ENCODE measurements around the gene EML4.

EML4 gene

DNA sequence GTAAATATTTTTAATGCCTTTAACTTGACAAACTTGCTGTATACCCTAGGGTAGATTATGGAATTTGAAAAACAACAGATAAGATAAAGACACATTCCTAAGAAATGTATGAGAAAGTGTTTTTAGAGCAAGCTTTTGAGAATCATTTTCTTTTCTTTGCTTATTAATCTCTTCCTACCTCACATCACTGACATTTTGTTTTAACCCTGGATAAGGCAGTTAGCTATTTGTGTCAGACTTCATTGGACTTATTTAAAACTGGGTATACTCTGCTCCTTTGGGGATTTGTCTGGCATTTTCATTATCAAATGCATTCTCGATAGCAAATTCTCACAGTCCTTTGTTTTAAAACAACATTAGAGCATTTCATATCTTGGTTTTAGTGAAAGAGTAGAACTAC, 17.2 kb downstream of the EML4 start:
- Histone ChIP-seq H3K4me3 (ENCODE audit: low read depth in 1 of 2, low read length in 2 of 2) (no peak overlapping the region), H3K9ac (ENCODE audit: low read depth, low read length) (no peak overlapping the region), H3K4me1 (ENCODE audit: insufficient read depth, low read length) (no peaks in the 10 kb centered on the region), H3K27ac (ENCODE audit: low read length) (no peak overlapping the region), H4K20me1 (ENCODE audit: insufficient read depth, low read length) (peaks cover 4% of the 10 kb centered on the region; the same call in 1 of the 2 replicates), H3K36me3 (ENCODE audit: insufficient read depth, low read length) (no peaks in the 10 kb centered on the region), H2AFZ (ENCODE audit: low read depth, low read length) (no peak overlapping the region), H3K4me2 (ENCODE audit: insufficient read depth, low read length) (no peak overlapping the region), H3K9me3 (ENCODE audit: insufficient read depth, low read length, severe bottlenecking) (no peaks in the 10 kb centered on the region), H3K27me3 (ENCODE audit: insufficient read depth, low read length, poor library complexity) (no peaks in the 10 kb centered on the region), H3K79me2 (ENCODE audit: insufficient read depth, low read length) (peaks cover 80% of the 10 kb centered on the region)
- TF ChIP-seq, protein P1, sequence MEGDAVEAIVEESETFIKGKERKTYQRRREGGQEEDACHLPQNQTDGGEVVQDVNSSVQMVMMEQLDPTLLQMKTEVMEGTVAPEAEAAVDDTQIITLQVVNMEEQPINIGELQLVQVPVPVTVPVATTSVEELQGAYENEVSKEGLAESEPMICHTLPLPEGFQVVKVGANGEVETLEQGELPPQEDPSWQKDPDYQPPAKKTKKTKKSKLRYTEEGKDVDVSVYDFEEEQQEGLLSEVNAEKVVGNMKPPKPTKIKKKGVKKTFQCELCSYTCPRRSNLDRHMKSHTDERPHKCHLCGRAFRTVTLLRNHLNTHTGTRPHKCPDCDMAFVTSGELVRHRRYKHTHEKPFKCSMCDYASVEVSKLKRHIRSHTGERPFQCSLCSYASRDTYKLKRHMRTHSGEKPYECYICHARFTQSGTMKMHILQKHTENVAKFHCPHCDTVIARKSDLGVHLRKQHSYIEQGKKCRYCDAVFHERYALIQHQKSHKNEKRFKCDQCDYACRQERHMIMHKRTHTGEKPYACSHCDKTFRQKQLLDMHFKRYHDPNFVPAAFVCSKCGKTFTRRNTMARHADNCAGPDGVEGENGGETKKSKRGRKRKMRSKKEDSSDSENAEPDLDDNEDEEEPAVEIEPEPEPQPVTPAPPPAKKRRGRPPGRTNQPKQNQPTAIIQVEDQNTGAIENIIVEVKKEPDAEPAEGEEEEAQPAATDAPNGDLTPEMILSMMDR (IDR thresholded peaks at IDR 0.05; ENCODE audit: borderline replicate concordance, extremely low read depth, low read length, poor library complexity, severe bottlenecking): no peak
- TF ChIP-seq EZH2 (IDR thresholded peaks at IDR 0.05; ENCODE audit: borderline replicate concordance, low read depth, low read length, severe bottlenecking): no peak
- ATAC-seq (ENCODE audit: insufficient read depth, low read depth) (no peak), DNase-seq (no peak)

DNA sequence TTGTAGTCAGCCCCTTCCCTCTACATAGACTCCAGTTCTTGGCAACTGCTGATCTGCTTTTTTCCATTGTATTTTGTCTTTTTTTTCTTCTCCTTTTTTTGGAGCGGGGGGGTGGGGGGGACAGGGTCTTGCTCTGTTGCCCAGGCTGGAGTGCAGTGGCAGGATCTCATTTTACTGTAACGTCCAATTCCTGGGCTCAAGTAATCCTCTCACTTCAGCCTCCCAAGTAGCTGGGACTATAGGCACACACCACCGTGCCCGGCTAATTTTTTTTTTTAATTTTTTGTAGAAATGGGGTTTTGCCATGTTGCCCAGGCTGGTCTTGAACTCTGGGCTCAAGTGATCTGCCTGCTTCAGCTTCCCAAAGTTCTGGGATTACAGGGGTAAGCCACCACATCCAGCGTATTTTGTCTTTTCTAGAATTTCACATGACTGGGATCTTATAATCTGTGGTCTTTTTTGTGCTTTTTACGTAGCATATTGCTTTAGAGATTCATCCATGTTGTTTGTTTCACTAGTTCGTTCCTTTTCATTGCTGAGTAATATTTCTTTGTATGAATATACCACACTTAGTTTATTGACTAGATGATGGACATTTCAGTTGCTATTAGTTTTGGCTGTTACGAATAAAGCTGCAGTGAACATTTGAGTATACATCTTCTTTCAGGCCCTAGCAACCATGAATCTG, 17.9 kb downstream of the EML4 start:
- Histone ChIP-seq H3K9ac (ENCODE audit: low read depth, low read length) (no peak overlapping the region), H3K27me3 (ENCODE audit: insufficient read depth, low read length, poor library complexity) (no peaks in the 10 kb centered on the region), H2AFZ (ENCODE audit: low read depth, low read length) (no peak overlapping the region), H3K36me3 (ENCODE audit: insufficient read depth, low read length) (no peaks in the 10 kb centered on the region), H3K9me3 (ENCODE audit: insufficient read depth, low read length, severe bottlenecking) (no peaks in the 10 kb centered on the region), H3K4me3 (ENCODE audit: low read depth in 1 of 2, low read length in 2 of 2) (no peak overlapping the region), H3K27ac (ENCODE audit: low read length) (no peak overlapping the region), H3K79me2 (ENCODE audit: insufficient read depth, low read length) (peaks cover 78% of the 10 kb centered on the region), H3K4me2 (ENCODE audit: insufficient read depth, low read length) (no peak overlapping the region), H3K4me1 (ENCODE audit: insufficient read depth, low read length) (no peaks in the 10 kb centered on the region), H4K20me1 (ENCODE audit: insufficient read depth, low read length) (peaks cover 4% of the 10 kb centered on the region; the same call in 1 of the 2 replicates)
- ATAC-seq (ENCODE audit: insufficient read depth, low read depth) (no peak), DNase-seq (no peak)
- TF ChIP-seq, protein P1 (IDR thresholded peaks at IDR 0.05; ENCODE audit: borderline replicate concordance, extremely low read depth, low read length, poor library complexity, severe bottlenecking): no peak

- no peak for DNase-seq
- Histone ChIP-seq H3K4me1 (ENCODE audit: insufficient read depth, low read length) (no peaks in the 10 kb centered on the region), H3K9ac (ENCODE audit: low read depth, low read length) (no peak overlapping the region), H3K4me2 (ENCODE audit: insufficient read depth, low read length) (no peak overlapping the region), H4K20me1 (ENCODE audit: insufficient read depth, low read length) (no peaks in the 10 kb centered on the region; the same call in 1 of the 2 replicates), H3K36me3 (ENCODE audit: insufficient read depth, low read length) (no peaks in the 10 kb centered on the region), H3K4me3 (ENCODE audit: low read depth in 1 of 2, low read length in 2 of 2) (no peak overlapping the region), H3K27me3 (ENCODE audit: insufficient read depth, low read length, poor library complexity) (no peaks in the 10 kb centered on the region), H3K9me3 (ENCODE audit: insufficient read depth, low read length, severe bottlenecking) (no peaks in the 10 kb centered on the region), H3K27ac (ENCODE audit: low read length) (no peak overlapping the region), H3K79me2 (ENCODE audit: insufficient read depth, low read length) (peaks cover 77% of the 10 kb centered on the region), H2AFZ (ENCODE audit: low read depth, low read length) (no peak overlapping the region)
- no peak for ATAC-seq (ENCODE audit: insufficient read depth, low read depth)
- TF ChIP-seq, protein P1 (IDR thresholded peaks at IDR 0.05; ENCODE audit: borderline replicate concordance, extremely low read depth, low read length, poor library complexity, severe bottlenecking): no peak
- TF ChIP-seq EZH2 (IDR thresholded peaks at IDR 0.05; ENCODE audit: borderline replicate concordance, low read depth, low read length, severe bottlenecking): no peak
Measured at GRCh38 chr2:42187886-42188285, 18.7 kb downstream of the EML4 start.
